Prostate gland (tissue), 2 donors: ENCODE data around the gene PSD4. TPM values are rescaled to one million over a fixed set of nuclear protein-coding genes. Genes with fewer than 3 reads are reported as not detected.

Experiments
- DNase-seq: peaks from one replicate; pipeline ENCODE4 v3.0.0-alpha.2; 2019; ENCODE audit warnings: low spot score
- H3K27ac ChIP-seq, 2 donors: fragments of 200-600 bp; sonication (generic); 2 replicates each; pipeline ENCODE4 v1.5.1; 2017 to 2019
- H3K27me3 ChIP-seq: fragments of 200-600 bp; sonication (generic); replicated peaks from 2 replicates; pipeline ENCODE4 v1.5.1; 2019; ENCODE audit not compliant: insufficient read depth
- H3K36me3 ChIP-seq, 2 donors: fragments of 200-600 bp; sonication (generic); 1 replicate in 1 of 2; 2 replicates in 1 of 2; pipeline versions ENCODE4 v1.5.1 to v1.8.1; 2017 to 2019
- H3K4me1 ChIP-seq: fragments of 200-600 bp; sonication (generic); replicated peaks from 2 replicates; pipeline ENCODE4 v1.5.1; 2019
- H3K4me3 ChIP-seq, 2 donors: fragments of 200-600 bp; sonication (generic); 2 replicates each; pipeline ENCODE4 v1.5.1; 2017 to 2019
- H3K9me3 ChIP-seq: fragments of 200-600 bp; sonication (generic); 2 replicates; pipeline ENCODE4 v1.5.1; 2017
- CTCF ChIP-seq, 4 experiments: fragments of 200-600 bp in 2 of 4; fragments of 450-650 bp in 2 of 4; sonication (generic) in 2 of 4; IDR thresholded peaks; 1 replicate in 3 of 4; 2 replicates in 1 of 4; pipeline ENCODE4 v1.5.1; 2016 to 2019; ENCODE audit warnings: antibody characterized with exemption in 4 of 4, mild to moderate bottlenecking in 2 of 4, moderate library complexity in 2 of 4
- POLR2A ChIP-seq: fragments of 450-650 bp; IDR thresholded peaks from one replicate; pipeline ENCODE4 v1.6.1; 2016; ENCODE audit warnings: antibody characterized with exemption, mild to moderate bottlenecking
- POLR2AphosphoS5 ChIP-seq: sonication (generic); formaldehyde crosslinking; IDR thresholded peaks from one replicate; pipeline ENCODE4 v1.6.1; 2017; ENCODE audit warnings: antibody characterized with exemption
- WGBS: methylation state at CpG from one replicate; pipeline ENCODE4 v1.1.5; 2018; 5-methylcytosine and 5-hydroxymethylcytosine counted together
- intact Hi-C: fragments of 100-400 bp; cut with DNase I; formaldehyde crosslinking; loops from one replicate; pipeline ENCODE4 v1.14.2; 2022
- total RNA-seq, 2 donors: library from RNA; depleted of rRNA; stranded (reverse); fragments of >200 nt; gene quantifications; one replicate each; pipeline ENCODE4 v1.1.0, GENCODE V29; 2016

The PSD4 gene
- total RNA-seq, 2 donors from 2014 or later = 139 to 221 TPM

GRCh38 chr2:113180131-113180946, 6.6 kb downstream of the PSD4 start:
- no peaks in the 10 kb centered on the region for H3K36me3 ChIP-seq
- H3K4me3 ChIP-seq = no peak overlapping the region
- no peaks in the 10 kb centered on the region for H3K27me3 ChIP-seq
- TF ChIP-seq POLR2AphosphoS5 = no peak
- no peak for TF ChIP-seq CTCF (IDR thresholded peaks at IDR 0.05)
- TF ChIP-seq POLR2A = no peak
- no peaks in the 10 kb centered on the region for H3K9me3 ChIP-seq
- intact Hi-C loops = no loop called here
- no peaks in the 10 kb centered on the region for H3K4me1 ChIP-seq
- DNase-seq = no peak
- H3K27ac ChIP-seq = no peak overlapping the region
- WGBS = 91% methylated on average over 17 of the region's 17 CpGs

- TF ChIP-seq CTCF (IDR thresholded peaks at IDR 0.05) (no peak), POLR2AphosphoS5 (no peak), POLR2A (no peak)
- Histone ChIP-seq H3K4me1 (no peaks in the 10 kb centered on the region), H3K4me3 (no peak overlapping the region), H3K9me3 (no peaks in the 10 kb centered on the region), H3K36me3 (no peaks in the 10 kb centered on the region), H3K27ac (peak overlapping the region in 1 of 2 donors; percentile 14), H3K27me3 (no peaks in the 10 kb centered on the region)
- intact Hi-C loops = no loop called here
- DNase-seq = no peak
- WGBS = 49% methylated on average over 8 of the region's 8 CpGs
Observed at GRCh38 chr2:113181258-113182051, 7.7 kb downstream of the PSD4 start.

GRCh38 chr2:113182471-113183260, 8.9 kb downstream of the PSD4 start:
- Histone ChIP-seq H3K4me1 (no peaks in the 10 kb centered on the region), H3K9me3 (no peaks in the 10 kb centered on the region), H3K36me3 (no peaks in the 10 kb centered on the region), H3K4me3 (no peak overlapping the region), H3K27me3 (no peaks in the 10 kb centered on the region), H3K27ac (no peak overlapping the region)
- no peak for DNase-seq
- TF ChIP-seq POLR2AphosphoS5 (no peak), POLR2A (no peak), CTCF (IDR thresholded peaks at IDR 0.05) (no peak)
- intact Hi-C loops = no loop called here
- 94% methylated on average over 12 of the region's 15 CpGs for WGBS

- H3K9me3 ChIP-seq = no peaks in the 10 kb centered on the region
- H3K4me3 ChIP-seq = no peak overlapping the region
- no peaks in the 10 kb centered on the region for H3K4me1 ChIP-seq
- no peak overlapping the region for H3K27ac ChIP-seq
- H3K36me3 ChIP-seq = no peaks in the 10 kb centered on the region
- no peaks in the 10 kb centered on the region for H3K27me3 ChIP-seq
- DNase-seq = no peak
- intact Hi-C loops = no loop called here
- no peak for TF ChIP-seq POLR2A
- TF ChIP-seq POLR2AphosphoS5 = no peak
- no peak for TF ChIP-seq CTCF (IDR thresholded peaks at IDR 0.05)
- 89% methylated on average over 8 of the region's 8 CpGs for WGBS
Observed at GRCh38 chr2:113183264-113183663, 9.5 kb downstream of the PSD4 start.
